AG04449 (cell line): ENCODE results near the gene S100A5.
"Not testable (repeated sequence)": the region's sequence is repeated elsewhere in the genome, so short reads cannot be mapped to it uniquely, and the experiment has no call there.

ENCODE experiments used
- CTCF ChIA-PET: fragments of 350-600 bp; formaldehyde crosslinking; extraction: SDS; loops from one replicate; lab custom pipeline; 2021; ENCODE audit warnings: antibody characterized with exemption; lab: Yijun Ruan, JAX
- POLR2A ChIA-PET: fragments of 400-600, 350-600 bp; formaldehyde crosslinking; extraction: SDS; loops from one replicate; lab custom pipeline; 2020; ENCODE audit warnings: antibody characterized with exemption, inconsistent platforms; lab: Yijun Ruan, JAX
- DNase-seq: peaks from one replicate; pipeline ENCODE4 v3.0.0-alpha.2; 2010; ENCODE audit warnings: low read depth, low spot score
- H3K4me3 ChIP-seq: 2 replicates; pipeline ENCODE4 v1.5.1; 2011; ENCODE audit warnings: low read depth, mild to moderate bottlenecking, control low read depth, low read length
- TF ChIP-seq, protein P1 (sequence below): IDR thresholded peaks from one replicate; pipeline ENCODE4 v1.5.1; 2011; ENCODE audit warnings: mild to moderate bottlenecking, moderate library complexity, low read length, control low read depth, inconsistent platforms; ENCODE audit not compliant: insufficient read depth; ENCODE audit errors: missing control alignments

The S100A5 gene

DNA sequence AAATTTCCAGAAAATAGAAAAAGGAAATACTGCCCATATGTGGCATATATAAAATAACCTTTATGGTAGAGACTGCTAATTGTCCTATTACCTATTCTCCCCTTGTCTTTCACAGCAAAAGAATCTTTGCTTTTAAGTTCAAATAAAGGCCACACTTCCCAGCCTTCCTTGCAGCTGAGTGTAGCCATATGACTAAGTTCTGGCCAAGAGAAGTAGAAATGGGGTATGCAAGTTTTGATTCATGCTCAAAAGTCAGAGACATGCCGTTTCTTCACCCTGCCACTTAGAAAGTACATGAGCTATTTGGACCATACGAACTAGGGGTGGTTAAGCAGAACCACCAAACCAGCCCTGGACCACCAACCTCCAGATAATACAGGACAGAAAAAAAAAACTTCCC is 43.2 kb upstream of the S100A5 start:
- TF ChIP-seq, protein P1, sequence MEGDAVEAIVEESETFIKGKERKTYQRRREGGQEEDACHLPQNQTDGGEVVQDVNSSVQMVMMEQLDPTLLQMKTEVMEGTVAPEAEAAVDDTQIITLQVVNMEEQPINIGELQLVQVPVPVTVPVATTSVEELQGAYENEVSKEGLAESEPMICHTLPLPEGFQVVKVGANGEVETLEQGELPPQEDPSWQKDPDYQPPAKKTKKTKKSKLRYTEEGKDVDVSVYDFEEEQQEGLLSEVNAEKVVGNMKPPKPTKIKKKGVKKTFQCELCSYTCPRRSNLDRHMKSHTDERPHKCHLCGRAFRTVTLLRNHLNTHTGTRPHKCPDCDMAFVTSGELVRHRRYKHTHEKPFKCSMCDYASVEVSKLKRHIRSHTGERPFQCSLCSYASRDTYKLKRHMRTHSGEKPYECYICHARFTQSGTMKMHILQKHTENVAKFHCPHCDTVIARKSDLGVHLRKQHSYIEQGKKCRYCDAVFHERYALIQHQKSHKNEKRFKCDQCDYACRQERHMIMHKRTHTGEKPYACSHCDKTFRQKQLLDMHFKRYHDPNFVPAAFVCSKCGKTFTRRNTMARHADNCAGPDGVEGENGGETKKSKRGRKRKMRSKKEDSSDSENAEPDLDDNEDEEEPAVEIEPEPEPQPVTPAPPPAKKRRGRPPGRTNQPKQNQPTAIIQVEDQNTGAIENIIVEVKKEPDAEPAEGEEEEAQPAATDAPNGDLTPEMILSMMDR: no peak
- ChIA-PET POLR2A (interaction anchor here (1.1 kb wide), 1 partner anchor 50 kb away, joined by 3 read pairs; no protein-coding TSS in a partner anchor), CTCF (interaction anchor here (0.7 to 2.9 kb wide), 4 partner anchors 11 to 51 kb away, joined by 3 to 10 read pairs (median 3); no protein-coding TSS in a partner anchor)
- H3K4me3 ChIP-seq: no peak overlapping the region
- DNase-seq: no peak

DNA sequence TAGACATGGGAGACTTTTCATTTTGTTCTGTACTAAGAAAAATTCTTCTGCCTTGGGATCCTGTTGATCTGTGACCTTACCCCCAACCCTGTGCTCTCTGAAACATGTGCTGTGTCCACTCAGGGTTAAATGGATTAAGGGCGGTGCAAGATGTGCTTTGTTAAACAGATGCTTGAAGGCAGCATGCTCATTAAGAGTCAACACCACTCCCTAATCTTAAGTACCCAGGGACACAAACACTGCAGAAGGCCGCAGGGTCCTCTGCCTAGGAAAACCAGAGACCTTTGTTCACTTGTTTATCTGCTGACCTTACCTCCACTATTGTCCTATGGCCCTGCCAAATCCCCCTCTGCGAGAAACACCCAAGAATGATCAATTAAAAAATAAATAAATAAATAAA is 42.8 kb upstream of the S100A5 start:
- POLR2A ChIA-PET: interaction anchor here (1.1 kb wide), 1 partner anchor 49 kb away, joined by 3 read pairs; no protein-coding TSS in a partner anchor
- CTCF ChIA-PET: interaction anchor here (1.0 to 2.9 kb wide), 2 partner anchors 15 to 50 kb away, joined by 3 to 10 read pairs; no protein-coding TSS in a partner anchor

DNA sequence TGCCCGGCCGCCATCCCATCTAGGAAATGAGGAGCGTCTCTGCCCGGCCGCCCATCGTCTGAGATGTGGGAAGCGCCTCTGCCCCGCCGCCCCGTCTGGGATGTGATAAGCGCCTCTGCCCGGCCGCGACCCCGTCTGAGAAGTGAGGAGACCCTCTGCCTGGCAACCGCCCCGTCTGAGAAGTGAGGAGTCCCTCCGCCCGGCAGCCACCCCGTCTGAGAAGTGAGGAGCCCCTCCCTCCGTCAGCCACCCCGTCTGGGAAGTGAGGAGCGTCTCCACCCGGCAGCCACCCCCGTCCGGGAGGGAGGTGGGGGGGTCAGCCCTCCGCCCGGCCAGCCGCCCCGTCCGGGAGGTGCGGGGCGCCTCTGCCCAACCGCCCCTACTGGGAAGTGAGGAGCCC is 42.1 kb upstream of the S100A5 start:
- POLR2A ChIA-PET, DNase-seq, CTCF ChIA-PET, H3K4me3 ChIP-seq: not testable (repeated sequence)

More for the DNA sequence above, 42.8 kb upstream of the S100A5 start:
- not testable (repeated sequence) for DNase-seq, H3K4me3 ChIP-seq

DNA sequence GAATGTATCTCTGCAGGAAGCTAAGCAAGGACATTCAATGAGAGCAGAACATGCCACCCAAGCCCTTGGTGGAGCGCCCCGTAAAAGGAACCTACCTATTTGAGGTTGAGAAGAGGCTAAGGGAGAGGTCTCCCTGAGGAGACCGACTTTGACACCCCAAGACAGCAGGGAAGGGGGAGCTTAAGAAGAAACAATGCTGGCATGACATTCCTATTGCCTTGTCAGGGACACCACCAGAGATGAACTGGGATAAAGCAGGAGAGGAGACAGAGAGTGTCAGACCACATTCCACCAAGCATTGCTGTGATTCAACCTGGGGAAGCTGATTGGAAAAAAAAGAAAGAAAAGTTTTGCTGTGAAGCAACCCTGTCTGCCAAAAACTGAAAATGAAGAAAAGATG is 38.2 kb upstream of the S100A5 start:
- ChIA-PET CTCF (interaction anchor here (0.8 to 4.2 kb wide), 4 partner anchors 10 to 68 kb away, joined by 3 to 26 read pairs (median 12); no protein-coding TSS in a partner anchor), POLR2A (no interaction called here)
- H3K4me3 ChIP-seq: no peak overlapping the region
- no peak for DNase-seq
- TF ChIP-seq, protein P1: no peak

DNA sequence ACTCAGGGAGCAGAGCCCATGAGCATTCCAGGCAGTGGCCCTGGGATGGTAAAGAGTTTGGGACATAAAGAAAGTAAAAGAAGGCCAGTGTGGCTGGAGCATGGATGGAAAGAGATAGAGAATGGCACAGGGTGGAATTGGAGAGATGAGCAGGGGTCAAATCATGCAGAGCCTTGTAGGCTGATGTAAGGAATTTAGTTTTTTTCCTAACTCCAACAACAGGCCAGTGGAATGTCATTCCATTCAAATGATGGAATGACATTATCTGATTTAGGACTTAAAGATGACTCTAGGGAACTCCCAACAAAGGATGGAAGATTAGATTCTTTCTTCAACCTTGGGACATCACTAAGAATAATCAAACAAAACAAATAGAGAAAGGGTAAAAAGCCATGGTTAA is 37.8 kb upstream of the S100A5 start:
- CTCF ChIA-PET: interaction anchor here (1.0 to 4.2 kb wide), 8 partner anchors 10 to 89 kb away, joined by 3 to 26 read pairs (median 4); no protein-coding TSS in a partner anchor
- DNase-seq: no peak
- TF ChIP-seq, protein P1: no peak
- POLR2A ChIA-PET: interaction anchor here (1.7 kb wide), 1 partner anchor 49 kb away, joined by 8 read pairs; the partner anchor contains the start of genes S100A1 and S100A13
- H3K4me3 ChIP-seq: no peak overlapping the region

DNA sequence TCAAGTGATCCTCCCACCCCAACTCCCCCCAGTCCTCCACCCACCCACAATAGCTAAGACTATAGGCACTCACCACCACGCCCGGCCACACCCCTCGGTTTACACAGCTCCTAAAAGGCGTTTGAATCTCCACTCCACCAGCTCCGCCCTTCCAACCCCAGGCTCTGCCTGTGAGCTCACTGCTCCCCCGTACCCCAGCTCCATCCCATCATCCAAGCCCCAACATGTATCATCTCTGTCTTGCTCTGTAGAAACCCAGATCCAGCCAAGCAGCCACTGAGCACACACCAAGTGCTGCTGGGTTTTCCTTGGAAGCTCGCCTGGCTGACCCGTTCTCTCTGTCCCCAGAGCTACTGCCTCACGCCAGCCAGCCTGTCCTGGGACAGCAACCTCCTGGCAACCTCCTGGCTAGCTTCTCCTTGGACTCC is 36.9 kb upstream of the S100A5 start:
- H3K4me3 ChIP-seq: no peak overlapping the region
- CTCF ChIA-PET: interaction anchor here (0.6 to 4.2 kb wide), 12 partner anchors 9 to 172 kb away, joined by 3 to 26 read pairs (median 4); partner anchors contain the start of gene S100A2
- TF ChIP-seq, protein P1: no peak
- POLR2A ChIA-PET: interaction anchor here (0.5 to 2.2 kb wide), 5 partner anchors 11 to 56 kb away, joined by 3 to 8 read pairs (median 4); partner anchors contain the start of genes CHTOP, S100A1, S100A13 and S100A6
- no peak for DNase-seq

DNA sequence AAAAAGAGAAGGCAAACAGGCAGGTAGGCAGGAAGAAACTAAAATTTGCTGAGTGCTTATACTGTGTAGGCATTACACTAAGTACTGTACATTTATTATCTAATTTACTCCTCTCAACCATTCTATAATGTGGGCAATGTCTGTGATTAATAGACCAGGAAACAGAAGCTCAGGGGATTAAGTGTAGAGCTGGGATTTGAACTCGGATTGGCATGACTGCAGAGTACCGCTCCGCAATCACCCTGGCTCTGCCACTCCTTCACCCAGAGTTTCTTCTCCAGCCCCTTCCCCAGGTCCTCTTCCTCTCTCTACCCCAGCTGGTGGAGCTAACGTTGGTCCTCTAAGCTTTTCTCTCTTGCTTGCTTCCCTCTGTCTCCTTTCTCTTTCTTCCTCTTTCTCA is 36.4 kb upstream of the S100A5 start:
- no peak for DNase-seq
- POLR2A ChIA-PET: interaction anchor here (1.1 to 2.2 kb wide), 4 partner anchors 11 to 57 kb away, joined by 3 to 8 read pairs (median 4); partner anchors contain the start of genes CHTOP, S100A1, S100A13 and S100A6
- CTCF ChIA-PET: interaction anchor here (0.6 to 4.2 kb wide), 12 partner anchors 8 to 173 kb away, joined by 3 to 26 read pairs (median 4); partner anchors contain the start of gene S100A2
- TF ChIP-seq, protein P1: no peak
- no peak overlapping the region for H3K4me3 ChIP-seq

DNA sequence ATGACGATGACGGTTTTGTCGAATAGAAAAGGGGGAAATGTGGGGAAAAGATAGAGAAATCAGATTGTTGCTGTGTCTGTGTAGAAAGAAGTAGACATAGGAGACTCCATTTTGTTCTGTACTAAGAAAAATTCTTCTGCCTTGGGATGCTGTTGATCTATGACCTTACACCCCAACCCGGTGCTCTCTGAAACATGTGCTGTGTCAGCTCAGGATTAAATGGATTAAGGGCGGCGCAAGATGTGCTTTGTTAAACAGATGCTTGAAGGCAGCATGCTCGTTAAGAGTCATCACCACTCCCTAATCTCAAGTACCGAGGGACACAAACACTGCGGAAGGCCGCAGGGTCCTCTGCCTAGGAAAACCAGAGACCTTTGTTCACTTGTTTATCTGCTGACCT is 34.8 kb upstream of the S100A5 start:
- CTCF ChIA-PET: interaction anchor here (1.3 to 4.2 kb wide), 3 partner anchors 42 to 65 kb away, joined by 3 to 21 read pairs (median 20); no protein-coding TSS in a partner anchor
- not testable (repeated sequence) for H3K4me3 ChIP-seq, DNase-seq
- POLR2A ChIA-PET: interaction anchor here (2.2 kb wide), 1 partner anchor 9 kb away, joined by 5 read pairs; no protein-coding TSS in a partner anchor

DNA sequence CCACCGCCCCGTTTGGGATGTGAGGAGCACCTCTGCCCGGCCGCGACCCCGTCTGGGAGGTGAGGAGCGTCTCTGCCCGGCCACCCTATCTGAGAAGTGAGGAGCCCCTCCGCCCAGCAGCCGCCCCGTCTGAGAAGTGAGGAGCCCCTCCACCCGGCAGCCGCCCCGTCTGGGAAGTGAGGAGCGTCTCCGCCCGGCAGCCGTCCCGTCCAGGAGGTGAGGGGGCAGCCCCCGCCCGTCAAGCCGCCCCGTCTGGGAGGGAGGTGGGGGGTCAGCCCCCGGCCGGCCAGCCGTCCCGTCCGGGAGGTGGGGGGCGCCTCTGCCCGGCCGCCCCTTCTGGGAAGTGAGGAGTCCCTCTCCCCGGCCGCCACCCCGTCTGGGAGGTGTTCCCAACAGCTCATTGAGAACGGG is 34.4 kb upstream of the S100A5 start:
- POLR2A ChIA-PET, DNase-seq, H3K4me3 ChIP-seq: not testable (repeated sequence)
- CTCF ChIA-PET: interaction anchor here (4.2 kb wide), 1 partner anchor 42 kb away, joined by 21 read pairs; no protein-coding TSS in a partner anchor
